Measurements from ENCODE around the gene TTBK2. TPM values are rescaled to one million over a fixed set of nuclear protein-coding genes. Genes with fewer than 3 reads are reported as not detected.

Gene TTBK2
- total RNA-seq = 38.7 and 39.6 TPM in 2 replicates
- total RNA-seq (2013) = 11.9 TPM
- 4.3 and 7.2 TPM in 2 replicates for polyA plus RNA-seq
- polyA minus RNA-seq = 6.9 and 8.2 TPM in 2 replicates

GRCh38 chr15:42920519-42921341 lies at the start of gene TTBK2:
Gene TTBK2, minus strand, starts transcription at chr15:42920778. Its CDS starts 42,161 bp downstream, at chr15:42878617.
- under 1% methylated on average over 72 of the region's 72 CpGs for WGBS (ENCODE audit: insufficient coverage)
- Histone ChIP-seq H3K79me2 (ENCODE audit: control insufficient read depth, insufficient read depth, low read length) (peaks cover 41% of the 10 kb centered on the region), H2AFZ (ENCODE audit: insufficient read depth, low read depth, low read length, poor library complexity, severe bottlenecking) (peak within 1 kb of the TSS; percentile 86), H3K9ac (ENCODE audit: low read length) (peak within 1 kb of the TSS; percentile 65), H3K27ac (ENCODE audit: low read length in 2 of 2) (peak within 1 kb of the TSS; percentile 41 to 46), H3K4me1 (ENCODE audit: control insufficient read depth in 2 of 2, insufficient read depth in 2 of 2, low read length in 2 of 2) (peaks cover 12 to 23% of the 10 kb centered on the region in 2 donors), H3K4me2 (replicated peaks; ENCODE audit: low read depth, low read length, poor library complexity, severe bottlenecking) (peak within 1 kb of the TSS; percentile 74), H3K9me3 (ENCODE audit: control extremely low read depth in 1 of 3, control insufficient read depth in 2 of 3, insufficient read depth in 1 of 3, low read length in 2 of 3) (no peaks in the 10 kb centered on the region), H3K27me3 (replicated peaks in 1 of 4; ENCODE audit: control extremely low read depth in 1 of 4, control insufficient read depth in 3 of 4, insufficient read depth in 4 of 4, low read length in 3 of 4) (no peaks in the 10 kb centered on the region), H3K36me3 (replicated peaks in 1 of 2; ENCODE audit: control extremely low read depth in 1 of 2, control insufficient read depth in 1 of 2, extremely low read depth in 1 of 2, insufficient read depth in 2 of 2, low read length in 1 of 2) (no peaks in the 10 kb centered on the region), H3K4me3 (ENCODE audit: control extremely low read depth in 1 of 5, extremely low read depth in 1 of 5, insufficient read depth in 1 of 5, low read depth in 2 of 5, low read length in 4 of 5) (peak within 1 kb of the TSS; percentile 67 to 94 (median 73)), H4K20me1 (ENCODE audit: control insufficient read depth, insufficient read depth, low read length, poor library complexity, severe bottlenecking) (no peaks in the 10 kb centered on the region)
- intact Hi-C loops (cut with micrococcal nuclease) = loop anchor here (1.0 to 5.0 kb wide), 7 partner anchors 183 to 1688 kb away; partner anchors contain the start of genes CCNDBP1, CDAN1, CHP1 and EXD1
- ChIA-PET CTCF (interaction anchor here (3.4 kb wide), 1 partner anchor 216 kb away, joined by 17 read pairs; no protein-coding TSS in a partner anchor), POLR2A (no interaction called here)
- ATAC-seq (ENCODE audit: low read depth) (peak; percentile 95), DNase-seq (peak; percentile 99)
- no peaks in the 10 kb centered on the region for H3K27me3 Mint-ChIP-seq
- H3K4me1 Mint-ChIP-seq = peaks cover 33% of the 10 kb centered on the region
- H3K9me3 Mint-ChIP-seq (ENCODE audit: insufficient read depth) = no peaks in the 10 kb centered on the region
- H3K4me3 Mint-ChIP-seq = peak within 1 kb of the TSS; percentile 90
- H3K27ac Mint-ChIP-seq = peak within 1 kb of the TSS; percentile 92
- TF ChIP-seq CTCF (IDR thresholded peaks at IDR 0.05) = peak; percentile 16
- no peak for TF ChIP-seq EZH2 (IDR thresholded peaks at IDR 0.05; ENCODE audit: borderline replicate concordance, insufficient read depth, low read depth, low read length, poor library complexity, severe bottlenecking)

- POLR2A ChIA-PET = no interaction called here
- no peaks in the 10 kb centered on the region for H3K4me1 ChIP-seq (ENCODE audit: control insufficient read depth in 2 of 2, insufficient read depth in 2 of 2, low read length in 2 of 2)
- no peak overlapping the region for H3K27ac ChIP-seq (ENCODE audit: low read length in 2 of 2)
- DNase-seq (no peak), ATAC-seq (ENCODE audit: low read depth) (no peak)
- WGBS (ENCODE audit: insufficient coverage) = 97% methylated on average over 5 of the region's 5 CpGs
- Mint-ChIP-seq H3K27me3 (no peaks in the 10 kb centered on the region), H3K4me1 (no peaks in the 10 kb centered on the region), H3K27ac (no peak overlapping the region), H3K4me3 (no peak overlapping the region), H3K9me3 (ENCODE audit: insufficient read depth) (no peaks in the 10 kb centered on the region)
- intact Hi-C loops (cut with micrococcal nuclease) = no loop called here
- CTCF ChIA-PET = no interaction called here
- H3K4me2 ChIP-seq (replicated peaks; ENCODE audit: low read depth, low read length, poor library complexity, severe bottlenecking) = no peak overlapping the region
- H4K20me1 ChIP-seq (ENCODE audit: control insufficient read depth, insufficient read depth, low read length, poor library complexity, severe bottlenecking) = no peaks in the 10 kb centered on the region
- no peaks in the 10 kb centered on the region for H3K9me3 ChIP-seq (ENCODE audit: control extremely low read depth in 1 of 3, control insufficient read depth in 2 of 3, insufficient read depth in 1 of 3, low read length in 2 of 3)
- no peaks in the 10 kb centered on the region for H3K79me2 ChIP-seq (ENCODE audit: control insufficient read depth, insufficient read depth, low read length)
- H3K27me3 ChIP-seq (replicated peaks in 1 of 4; ENCODE audit: control extremely low read depth in 1 of 4, control insufficient read depth in 3 of 4, insufficient read depth in 4 of 4, low read length in 3 of 4) = no peaks in the 10 kb centered on the region
- TF ChIP-seq CTCF (IDR thresholded peaks at IDR 0.05) = no peak
- TF ChIP-seq EZH2 (IDR thresholded peaks at IDR 0.05; ENCODE audit: borderline replicate concordance, insufficient read depth, low read depth, low read length, poor library complexity, severe bottlenecking) = no peak
- no peak overlapping the region for H3K4me3 ChIP-seq (ENCODE audit: control extremely low read depth in 1 of 5, extremely low read depth in 1 of 5, insufficient read depth in 1 of 5, low read depth in 2 of 5, low read length in 4 of 5)
- no peak overlapping the region for H3K9ac ChIP-seq (ENCODE audit: low read length)
- H2AFZ ChIP-seq (ENCODE audit: insufficient read depth, low read depth, low read length, poor library complexity, severe bottlenecking) = no peak overlapping the region
- H3K36me3 ChIP-seq (replicated peaks in 1 of 2; ENCODE audit: control extremely low read depth in 1 of 2, control insufficient read depth in 1 of 2, extremely low read depth in 1 of 2, insufficient read depth in 2 of 2, low read length in 1 of 2) = peaks cover 12 to 47% of the 10 kb centered on the region in 2 experiments
These were observed 43.9 kb upstream of the TTBK2 start for GRCh38 chr15:42964476-42964875.

Data from B cell (primary cell).